Lung (tissue), 12 donors: ENCODE data around the gene KCNT1. TPM values are rescaled to one million over a fixed set of nuclear protein-coding genes. Genes with fewer than 3 reads are reported as not detected.

ENCODE experiments used
- ATAC-seq: fragments of 200-7000 bp; cut with Tn5 transposase; one replicate; pipeline ENCODE4 v1.9.1; 2020; ENCODE audit warnings: moderate number of reproducible peaks; ENCODE audit not compliant: insufficient read depth, low FRiP score
- DNase-seq, 3 donors: peaks; one replicate each; pipeline ENCODE4 v3.0.0-alpha.2; 2013 to 2017
- H3K27ac ChIP-seq, 2 donors: one replicate each; pipeline ENCODE4 v1.5.1; 2013; ENCODE audit warnings: mild to moderate bottlenecking in 2 of 2, moderate library complexity in 2 of 2, control low read depth in 1 of 2, inconsistent platforms in 1 of 2, low read depth in 1 of 2, low read length in 1 of 2
- H3K27me3 ChIP-seq, 3 donors: one replicate each; pipeline ENCODE4 v1.5.1; 2013; ENCODE audit warnings: low read length in 2 of 3; ENCODE audit not compliant: control insufficient read depth in 3 of 3, insufficient read depth in 3 of 3
- H3K36me3 ChIP-seq, 4 donors: one replicate each; pipeline ENCODE4 v1.5.1; 2013; ENCODE audit warnings: low read length in 4 of 4, mild to moderate bottlenecking in 1 of 4, moderate library complexity in 1 of 4; ENCODE audit not compliant: control insufficient read depth in 4 of 4, insufficient read depth in 4 of 4
- H3K4me1 ChIP-seq, 5 donors: one replicate each; pipeline ENCODE4 v1.5.1; 2013; ENCODE audit warnings: low read length in 5 of 5, mild to moderate bottlenecking in 2 of 5, moderate library complexity in 1 of 5; ENCODE audit not compliant: control insufficient read depth in 5 of 5, insufficient read depth in 5 of 5
- H3K4me3 ChIP-seq: one replicate; pipeline ENCODE4 v1.5.1; 2013; ENCODE audit warnings: mild to moderate bottlenecking, control low read depth, moderate library complexity
- H3K9ac ChIP-seq, 2 donors: one replicate each; pipeline ENCODE4 v1.5.1; 2013; ENCODE audit warnings: low read length in 2 of 2, control low read depth in 1 of 2; ENCODE audit not compliant: insufficient read depth in 1 of 2
- H3K9me3 ChIP-seq, 4 donors: one replicate each; pipeline ENCODE4 v1.5.1; 2013; ENCODE audit warnings: low read length in 3 of 4, mild to moderate bottlenecking in 1 of 4, moderate library complexity in 1 of 4; ENCODE audit not compliant: control insufficient read depth in 4 of 4, insufficient read depth in 3 of 4
- CTCF ChIP-seq: IDR thresholded peaks from 2 replicates; pipeline ENCODE4 v1.5.1; 2012; ENCODE audit warnings: mild to moderate bottlenecking; ENCODE audit errors: control extremely low read depth, extremely low read depth
- WGBS, 2 donors: extraction: QIAGEN DNeasy Blood & Tissue Kit; methylation state at CpG; one replicate each; pipeline ENCODE4 v1.1.7; 2013; 5-methylcytosine and 5-hydroxymethylcytosine counted together
- polyA plus RNA-seq, 2 donors: library from polyadenylated mRNA; stranded (reverse); fragments of 200-250 nt; gene quantifications; one replicate each; pipeline ENCODE4 v1.2.1, GENCODE V29; 2013
- total RNA-seq, 2 donors: library from RNA; depleted of rRNA in 1 of 2; stranded (reverse); fragments of >200 nt in 1 of 2; gene quantifications; one replicate each; pipeline ENCODE4 v1.2.1, GENCODE V29; 2014 to 2021
- donor health status: control.
- donor health status: control.
- donor health status: Bipolar disorder and iron deficiency.
- donor health status: healthy.
- donor health status: DM: yes; HTN: yes; CAD: no.

The KCNT1 gene
- total and polyA plus RNA-seq, 4 donors = 0.06 to 0.28 (median 0.11) TPM

GRCh38 chr9:135683401-135684034 lies 18.5 kb upstream of the KCNT1 start:
- H3K4me1 ChIP-seq = no peaks in the 10 kb centered on the region
- H3K9me3 ChIP-seq = peaks cover 0 to 10% (median 0%) of the 10 kb centered on the region in 4 donors
- no peak overlapping the region for H3K9ac ChIP-seq
- no peak overlapping the region for H3K27ac ChIP-seq
- no peaks in the 10 kb centered on the region for H3K27me3 ChIP-seq
- DNase-seq (no peak), ATAC-seq (no peak)
- TF ChIP-seq CTCF = no peak
- no peak overlapping the region for H3K4me3 ChIP-seq
- H3K36me3 ChIP-seq = no peaks in the 10 kb centered on the region
- WGBS, 2 donors = 66 to 75% methylated on average over 13 to 15 of the region's 15 CpGs

GRCh38 chr9:135684691-135685090 lies 17.3 kb upstream of the KCNT1 start:
- H3K4me3 ChIP-seq = no peak overlapping the region
- no peak overlapping the region for H3K27ac ChIP-seq
- TF ChIP-seq CTCF = no peak
- DNase-seq (no peak), ATAC-seq (no peak)
- no peaks in the 10 kb centered on the region for H3K4me1 ChIP-seq
- H3K9me3 ChIP-seq = peaks cover 0 to 10% (median 0%) of the 10 kb centered on the region in 4 donors
- no peaks in the 10 kb centered on the region for H3K27me3 ChIP-seq
- H3K9ac ChIP-seq = no peak overlapping the region
- 75 to 83% methylated on average over 16 to 17 of the region's 17 CpGs for WGBS, 2 donors
- no peaks in the 10 kb centered on the region for H3K36me3 ChIP-seq

- TF ChIP-seq CTCF = no peak
- WGBS, 2 donors = 87 to 90% methylated on average over 14 to 15 of the region's 15 CpGs
Observed at GRCh38 chr9:135687216-135687615, 14.8 kb upstream of the KCNT1 start.

GRCh38 chr9:135689011-135689410 lies 13.0 kb upstream of the KCNT1 start:
- WGBS, 2 donors = 84 to 92% methylated on average over 10 of the region's 10 CpGs
- ATAC-seq = no peak

More at GRCh38 chr9:135687216-135687615, 14.8 kb upstream of the KCNT1 start:
- DNase-seq = no peak
- no peaks in the 10 kb centered on the region for H3K27me3 ChIP-seq
- no peak overlapping the region for H3K4me3 ChIP-seq
- H3K27ac ChIP-seq = no peak overlapping the region
- no peaks in the 10 kb centered on the region for H3K4me1 ChIP-seq
- no peaks in the 10 kb centered on the region for H3K36me3 ChIP-seq
- H3K9ac ChIP-seq = no peak overlapping the region
- no peak for ATAC-seq
- H3K9me3 ChIP-seq = peaks cover 0 to 5% (median 0%) of the 10 kb centered on the region in 4 donors

More at GRCh38 chr9:135689011-135689410, 13.0 kb upstream of the KCNT1 start:
- TF ChIP-seq CTCF = no peak
- Histone ChIP-seq H3K27me3 (peaks cover 0 to 4% (median 0%) of the 10 kb centered on the region in 3 donors), H3K4me3 (no peak overlapping the region), H3K36me3 (no peaks in the 10 kb centered on the region), H3K9ac (no peak overlapping the region), H3K27ac (no peak overlapping the region), H3K9me3 (peaks cover 0 to 5% (median 0%) of the 10 kb centered on the region in 4 donors), H3K4me1 (no peaks in the 10 kb centered on the region)
- DNase-seq = no peak
